Rectal smooth muscle tissue (tissue), 1 donor: ENCODE data around the gene LAYN.

Experiments
- H3K27ac ChIP-seq: one replicate; pipeline ENCODE4 v1.7.0; 2013; ENCODE audit warnings: low read depth, low read length, inconsistent platforms
- H3K27me3 ChIP-seq: one replicate; pipeline ENCODE4 v1.7.0; 2013; ENCODE audit warnings: low read length; ENCODE audit not compliant: control insufficient read depth, insufficient read depth
- H3K36me3 ChIP-seq: one replicate; pipeline ENCODE4 v1.7.0; 2013; ENCODE audit warnings: low read length; ENCODE audit not compliant: control insufficient read depth, insufficient read depth
- H3K4me1 ChIP-seq: one replicate; pipeline ENCODE4 v1.7.0; 2013; ENCODE audit warnings: low read length; ENCODE audit not compliant: control insufficient read depth, insufficient read depth
- H3K4me3 ChIP-seq: one replicate; pipeline ENCODE4 v1.7.0; 2013; ENCODE audit warnings: low read length
- H3K9ac ChIP-seq: one replicate; pipeline ENCODE4 v1.7.0; 2013; ENCODE audit warnings: low read length

LAYN gene

GRCh38 chr11:111557425-111558111 is 17.0 kb downstream of the LAYN start:
- Histone ChIP-seq H3K4me1 (peaks cover 12% of the 10 kb centered on the region), H3K4me3 (no peak overlapping the region), H3K27ac (peak overlapping the region; percentile 66), H3K9ac (no peak overlapping the region), H3K36me3 (peaks cover 2% of the 10 kb centered on the region), H3K27me3 (no peaks in the 10 kb centered on the region)

DNA sequence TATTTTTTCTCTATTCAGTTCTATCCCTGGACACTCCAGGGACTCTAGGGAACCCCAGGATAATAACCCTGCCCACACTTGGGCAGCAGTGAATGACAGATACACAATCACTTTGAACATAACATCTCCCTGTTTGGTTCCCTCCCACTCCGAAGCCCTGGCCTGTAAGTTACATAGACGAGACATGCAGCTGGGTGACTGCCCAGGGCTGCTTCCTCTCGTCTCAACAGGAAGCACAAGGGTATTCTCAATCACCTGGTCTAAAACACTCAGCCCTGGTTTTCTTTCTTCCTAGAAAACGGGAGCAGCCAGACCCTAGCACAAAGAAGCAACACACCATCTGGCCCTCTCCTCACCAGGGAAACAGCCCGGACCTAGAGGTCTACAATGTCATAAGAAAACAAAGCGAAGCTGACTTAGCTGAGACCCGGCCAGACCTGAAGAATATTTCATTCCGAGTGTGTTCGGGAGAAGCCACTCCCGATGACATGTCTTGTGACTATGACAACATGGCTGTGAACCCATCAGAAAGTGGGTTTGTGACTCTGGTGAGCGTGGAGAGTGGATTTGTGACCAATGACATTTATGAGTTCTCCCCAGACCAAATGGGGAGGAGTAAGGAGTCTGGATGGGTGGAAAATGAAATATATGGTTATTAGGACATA is 19.4 kb downstream of the LAYN start:
- H3K4me1 ChIP-seq: peaks cover 12% of the 10 kb centered on the region
- H3K9ac ChIP-seq: no peak overlapping the region
- H3K36me3 ChIP-seq: peaks cover 2% of the 10 kb centered on the region
- H3K27ac ChIP-seq: no peak overlapping the region
- H3K4me3 ChIP-seq: no peak overlapping the region
- no peaks in the 10 kb centered on the region for H3K27me3 ChIP-seq

GRCh38 chr11:111560800-111561199 is 20.3 kb downstream of the LAYN start:
- peaks cover 12% of the 10 kb centered on the region for H3K4me1 ChIP-seq
- no peak overlapping the region for H3K9ac ChIP-seq
- no peaks in the 10 kb centered on the region for H3K27me3 ChIP-seq
- no peak overlapping the region for H3K4me3 ChIP-seq
- H3K36me3 ChIP-seq: peaks cover 2% of the 10 kb centered on the region
- H3K27ac ChIP-seq: no peak overlapping the region

DNA sequence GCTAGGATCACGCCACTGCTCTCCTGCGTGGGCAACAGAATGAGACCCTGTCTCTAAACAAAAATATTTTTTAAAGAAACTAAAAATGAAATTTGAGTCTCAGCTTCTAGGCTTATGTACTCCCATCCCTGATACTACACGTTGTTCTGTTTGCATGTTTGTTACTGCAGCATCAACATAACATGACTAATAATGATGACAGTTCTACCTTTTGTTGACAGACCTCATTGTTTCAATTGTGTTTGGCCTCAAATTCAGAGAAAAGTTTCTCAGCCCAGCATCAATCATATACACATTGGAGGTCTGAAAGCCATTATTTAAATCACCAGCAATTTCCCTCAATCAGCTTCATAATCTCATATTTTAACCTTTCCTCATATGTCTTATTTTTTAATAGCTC is 20.8 kb downstream of the LAYN start:
- Histone ChIP-seq H3K27ac (no peak overlapping the region), H3K4me1 (peaks cover 12% of the 10 kb centered on the region), H3K4me3 (no peak overlapping the region), H3K36me3 (no peaks in the 10 kb centered on the region), H3K27me3 (no peaks in the 10 kb centered on the region), H3K9ac (no peak overlapping the region)

GRCh38 chr11:111561791-111562325 is 21.3 kb downstream of the LAYN start:
- Histone ChIP-seq H3K9ac (no peak overlapping the region), H3K27ac (no peak overlapping the region), H3K4me3 (no peak overlapping the region), H3K4me1 (peaks cover 11% of the 10 kb centered on the region), H3K36me3 (no peaks in the 10 kb centered on the region), H3K27me3 (no peaks in the 10 kb centered on the region)

- Histone ChIP-seq H3K36me3 (no peaks in the 10 kb centered on the region), H3K27me3 (no peaks in the 10 kb centered on the region), H3K4me3 (no peak overlapping the region), H3K27ac (no peak overlapping the region), H3K4me1 (peaks cover 2% of the 10 kb centered on the region), H3K9ac (no peak overlapping the region)
Measured at GRCh38 chr11:111562692-111563389, 22.3 kb downstream of the LAYN start.

DNA sequence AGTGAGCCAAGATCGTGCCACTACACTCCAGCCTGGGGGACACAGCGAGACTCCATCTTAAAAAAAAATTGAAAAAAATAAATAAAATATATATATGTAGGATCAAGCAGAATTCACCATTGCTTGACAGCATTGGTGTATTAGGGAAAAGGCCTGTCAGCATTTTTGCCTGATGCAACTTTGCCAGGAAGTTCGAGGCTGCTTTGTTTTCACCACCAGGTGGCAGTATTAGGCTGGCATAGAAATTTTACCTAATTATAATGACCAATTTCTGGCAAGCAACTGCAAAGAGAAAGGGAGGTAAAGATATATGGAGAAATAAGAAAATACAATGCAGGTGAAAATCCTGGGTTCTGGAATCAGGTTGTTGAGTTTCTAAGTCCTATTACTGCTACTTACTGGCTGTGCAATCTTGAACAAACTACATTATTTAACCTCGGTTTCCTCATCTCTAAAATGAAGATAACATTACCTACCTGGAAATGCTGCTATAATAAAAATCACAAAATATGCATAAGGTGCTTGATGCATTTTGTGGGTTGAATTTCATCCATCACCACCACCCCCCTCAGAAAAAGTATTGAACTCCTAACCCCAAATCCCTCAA is 24.7 kb downstream of the LAYN start:
- H3K4me3 ChIP-seq: no peak overlapping the region
- H3K27ac ChIP-seq: no peak overlapping the region
- no peak overlapping the region for H3K9ac ChIP-seq
- H3K27me3 ChIP-seq: no peaks in the 10 kb centered on the region
- no peaks in the 10 kb centered on the region for H3K4me1 ChIP-seq
- no peaks in the 10 kb centered on the region for H3K36me3 ChIP-seq

DNA sequence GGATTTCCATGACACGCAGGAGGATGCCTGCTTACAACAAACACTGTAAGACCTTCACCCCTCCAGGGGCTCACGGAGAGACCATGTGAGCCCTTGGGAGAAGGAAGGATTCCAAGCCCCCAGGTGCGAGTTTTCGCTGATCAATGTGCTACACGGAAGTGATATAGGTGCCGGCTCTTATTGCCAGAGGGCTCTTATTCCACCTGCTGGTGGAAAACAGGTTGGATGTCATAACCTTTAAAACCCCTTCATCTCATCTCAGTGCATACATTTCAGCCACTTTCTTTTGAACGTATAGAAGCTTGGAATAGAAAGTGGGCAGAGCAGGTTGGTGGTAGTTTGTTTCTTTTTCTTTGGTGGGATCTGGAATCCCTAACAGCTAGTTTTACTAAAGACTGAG is 25.8 kb downstream of the LAYN start:
- Histone ChIP-seq H3K27me3 (no peaks in the 10 kb centered on the region), H3K9ac (no peak overlapping the region), H3K36me3 (no peaks in the 10 kb centered on the region), H3K4me3 (no peak overlapping the region), H3K27ac (no peak overlapping the region), H3K4me1 (no peaks in the 10 kb centered on the region)

- no peak overlapping the region for H3K4me3 ChIP-seq
- H3K27ac ChIP-seq: no peak overlapping the region
- no peak overlapping the region for H3K9ac ChIP-seq
- no peaks in the 10 kb centered on the region for H3K27me3 ChIP-seq
- H3K4me1 ChIP-seq: no peaks in the 10 kb centered on the region
- H3K36me3 ChIP-seq: no peaks in the 10 kb centered on the region
Measured at GRCh38 chr11:111569476-111569875, 29.0 kb downstream of the LAYN start.

- Histone ChIP-seq H3K4me3 (no peak overlapping the region), H3K27ac (no peak overlapping the region), H3K36me3 (no peaks in the 10 kb centered on the region), H3K27me3 (no peaks in the 10 kb centered on the region), H3K9ac (no peak overlapping the region), H3K4me1 (no peaks in the 10 kb centered on the region)
Measured at GRCh38 chr11:111570796-111571195, 30.3 kb downstream of the LAYN start.

GRCh38 chr11:111571829-111572501 is 31.4 kb downstream of the LAYN start:
- Histone ChIP-seq H3K4me3 (no peak overlapping the region), H3K36me3 (no peaks in the 10 kb centered on the region), H3K27ac (no peak overlapping the region), H3K4me1 (no peaks in the 10 kb centered on the region), H3K27me3 (no peaks in the 10 kb centered on the region), H3K9ac (no peak overlapping the region)

GRCh38 chr11:111572581-111572980 is 32.1 kb downstream of the LAYN start:
- Histone ChIP-seq H3K9ac (no peak overlapping the region), H3K27ac (no peak overlapping the region), H3K36me3 (no peaks in the 10 kb centered on the region), H3K4me3 (no peak overlapping the region), H3K27me3 (no peaks in the 10 kb centered on the region), H3K4me1 (no peaks in the 10 kb centered on the region)
